Measurements from ENCODE around the gene POLR1F. TPM values are rescaled to one million over a fixed set of nuclear protein-coding genes. Genes with fewer than 3 reads are reported as not detected.
A peak's percentile ranks its signal among the peaks of the same experiment; 100 is the strongest.

POLR1F gene, protein sequence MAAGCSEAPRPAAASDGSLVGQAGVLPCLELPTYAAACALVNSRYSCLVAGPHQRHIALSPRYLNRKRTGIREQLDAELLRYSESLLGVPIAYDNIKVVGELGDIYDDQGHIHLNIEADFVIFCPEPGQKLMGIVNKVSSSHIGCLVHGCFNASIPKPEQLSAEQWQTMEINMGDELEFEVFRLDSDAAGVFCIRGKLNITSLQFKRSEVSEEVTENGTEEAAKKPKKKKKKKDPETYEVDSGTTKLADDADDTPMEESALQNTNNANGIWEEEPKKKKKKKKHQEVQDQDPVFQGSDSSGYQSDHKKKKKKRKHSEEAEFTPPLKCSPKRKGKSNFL
- total RNA-seq (2014; rRNA removed; shearing (Covaris generic); ENCODE audit: low replicate concordance) = 15.7 and 27.0 TPM in 2 replicates

DNA sequence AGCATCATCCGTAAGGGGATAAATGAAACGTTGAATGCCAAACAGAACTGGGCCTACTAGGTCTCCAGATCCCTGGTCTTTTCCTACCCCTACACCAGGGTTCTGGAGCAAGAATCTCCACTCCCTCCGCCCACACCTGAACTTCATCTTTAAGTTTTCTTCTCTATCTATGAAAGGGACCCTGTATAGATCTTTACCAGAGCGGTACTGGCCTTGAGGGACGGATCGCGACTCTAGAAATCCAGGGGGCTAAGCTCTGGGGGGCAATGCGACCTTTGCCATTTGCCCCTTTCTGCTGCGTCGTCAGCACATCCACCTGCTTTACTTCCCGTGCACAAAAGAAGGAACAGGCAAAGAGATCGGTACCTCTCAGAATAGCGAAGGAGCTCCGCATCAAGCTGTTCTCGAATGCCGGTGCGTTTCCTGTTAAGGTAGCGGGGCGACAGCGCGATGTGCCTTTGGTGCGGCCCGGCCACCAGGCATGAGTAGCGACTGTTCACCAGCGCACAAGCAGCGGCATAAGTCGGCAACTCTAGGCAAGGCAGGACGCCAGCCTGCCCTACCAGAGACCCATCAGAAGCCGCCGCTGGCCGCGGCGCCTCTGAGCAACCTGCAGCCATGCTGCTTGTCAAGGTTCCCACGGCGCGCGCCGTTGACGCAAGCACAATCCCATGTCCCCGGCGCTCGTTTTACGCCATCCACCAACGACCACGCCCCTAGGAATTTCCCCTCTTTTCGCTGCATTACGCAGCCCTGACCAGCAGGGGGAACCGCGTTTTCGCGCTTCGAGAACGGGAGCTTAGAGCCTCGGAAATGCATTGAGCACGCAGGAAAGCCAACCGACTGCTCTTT, at the start of gene POLR1F:
Gene POLR1F (minus strand): TSS at position 641 of the 852 bp plus-strand sequence. CDS start 21 bp downstream, at position 620.
- peak; percentile 96 for DNase-seq (ENCODE audit: low read depth)
- in situ Hi-C loops (cut with HindIII; ENCODE audit: low pct_unique_long_range_greater_than_20kb, low sequenced_read_pairs) = loop anchor here (25.0 kb wide), 1 partner anchor 879 kb away; no protein-coding TSS in a partner anchor

GRCh38 chr7:19754521-19755116, 45.8 kb upstream of the POLR1F start:
- in situ Hi-C loops (cut with HindIII; ENCODE audit: low pct_unique_long_range_greater_than_20kb, low sequenced_read_pairs) = no loop called here
- DNase-seq (ENCODE audit: low read depth) = peak; percentile 72

GRCh38 chr7:19752020-19752419, 43.2 kb upstream of the POLR1F start:
- DNase-seq (ENCODE audit: low read depth) = no peak
- in situ Hi-C loops (cut with HindIII; ENCODE audit: low pct_unique_long_range_greater_than_20kb, low sequenced_read_pairs) = no loop called here

DNA sequence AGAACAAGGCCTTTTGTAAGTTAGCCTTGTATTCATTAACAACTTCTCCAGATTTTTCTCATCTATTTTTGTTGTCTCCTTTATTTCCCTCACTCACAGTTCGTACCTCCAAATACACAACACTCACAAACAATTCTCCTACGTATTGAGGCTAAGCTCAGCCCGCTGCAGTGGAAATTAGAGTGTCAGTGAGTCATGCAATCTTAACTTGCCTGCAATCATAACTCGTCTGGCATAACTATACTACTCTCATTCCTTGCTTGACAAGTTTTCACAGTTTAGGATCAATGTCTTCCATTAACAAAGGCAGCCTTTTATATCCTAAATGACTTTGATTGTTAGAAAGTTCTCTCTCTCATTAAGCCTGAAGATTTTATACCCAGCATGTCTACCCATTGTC, 40.8 kb upstream of the POLR1F start:
- in situ Hi-C loops (cut with HindIII; ENCODE audit: low pct_unique_long_range_greater_than_20kb, low sequenced_read_pairs) = no loop called here
- DNase-seq (ENCODE audit: low read depth) = no peak

GRCh38 chr7:19747740-19748339, 39.0 kb upstream of the POLR1F start:
- peak; percentile 33 for DNase-seq (ENCODE audit: low read depth)
- in situ Hi-C loops (cut with HindIII; ENCODE audit: low pct_unique_long_range_greater_than_20kb, low sequenced_read_pairs) = no loop called here

- DNase-seq (ENCODE audit: low read depth) = no peak
Measured at GRCh38 chr7:19744075-19744474, 35.2 kb upstream of the POLR1F start.

GRCh38 chr7:19728716-19729115, 19.9 kb upstream of the POLR1F start:
- DNase-seq (ENCODE audit: low read depth) = no peak
- in situ Hi-C loops (cut with HindIII; ENCODE audit: low pct_unique_long_range_greater_than_20kb, low sequenced_read_pairs) = no loop called here

More at GRCh38 chr7:19744075-19744474, 35.2 kb upstream of the POLR1F start:
- in situ Hi-C loops (cut with HindIII; ENCODE audit: low pct_unique_long_range_greater_than_20kb, low sequenced_read_pairs) = no loop called here

GRCh38 chr7:19725770-19726169, 16.9 kb upstream of the POLR1F start:
- in situ Hi-C loops (cut with HindIII; ENCODE audit: low pct_unique_long_range_greater_than_20kb, low sequenced_read_pairs) = no loop called here

GRCh38 chr7:19715499-19715898, 6.7 kb upstream of the POLR1F start:
- DNase-seq (ENCODE audit: low read depth) = no peak
- in situ Hi-C loops (cut with HindIII; ENCODE audit: low pct_unique_long_range_greater_than_20kb, low sequenced_read_pairs) = loop anchor here (25.0 kb wide), 1 partner anchor 872 kb away; no protein-coding TSS in a partner anchor

More at GRCh38 chr7:19725770-19726169, 16.9 kb upstream of the POLR1F start:
- no peak for DNase-seq (ENCODE audit: low read depth)

GRCh38 chr7:19713676-19714075, 4.8 kb upstream of the POLR1F start:
- in situ Hi-C loops (cut with HindIII; ENCODE audit: low pct_unique_long_range_greater_than_20kb, low sequenced_read_pairs) = loop anchor here (25.0 kb wide), 1 partner anchor 874 kb away; no protein-coding TSS in a partner anchor
- DNase-seq (ENCODE audit: low read depth) = peak; percentile 58

DNA sequence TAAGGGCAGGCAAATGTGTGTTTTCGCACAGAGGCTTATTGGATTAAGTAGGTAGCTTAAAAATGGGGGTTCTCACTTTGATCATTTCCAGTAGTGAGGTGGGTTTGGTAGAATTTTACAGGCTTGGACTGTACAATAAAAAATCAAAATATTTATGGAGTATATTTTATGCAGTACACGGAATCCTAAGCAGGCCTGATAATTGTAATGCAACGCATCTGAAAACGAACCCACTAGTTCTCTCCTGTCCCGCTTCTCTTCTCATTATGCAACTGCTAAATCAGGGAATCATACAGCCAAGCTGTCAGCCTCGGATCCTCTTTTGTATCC, 377 bp upstream of the POLR1F start:
- no peak for DNase-seq (ENCODE audit: low read depth)
- in situ Hi-C loops (cut with HindIII; ENCODE audit: low pct_unique_long_range_greater_than_20kb, low sequenced_read_pairs) = loop anchor here (25.0 kb wide), 1 partner anchor 878 kb away; no protein-coding TSS in a partner anchor

- peak; percentile 36 for DNase-seq (ENCODE audit: low read depth)
- in situ Hi-C loops (cut with HindIII; ENCODE audit: low pct_unique_long_range_greater_than_20kb, low sequenced_read_pairs) = loop anchor here (25.0 kb wide), 1 partner anchor 880 kb away; no protein-coding TSS in a partner anchor
Measured at GRCh38 chr7:19707240-19707639, 1.6 kb downstream of the POLR1F start.

- DNase-seq (ENCODE audit: low read depth) = no peak
- in situ Hi-C loops (cut with HindIII; ENCODE audit: low pct_unique_long_range_greater_than_20kb, low sequenced_read_pairs) = loop anchor here (25.0 kb wide), 1 partner anchor 882 kb away; no protein-coding TSS in a partner anchor
Measured at GRCh38 chr7:19705663-19706062, 3.2 kb downstream of the POLR1F start.

GRCh38 chr7:19701471-19701870, 7.4 kb downstream of the POLR1F start:
- in situ Hi-C loops (cut with HindIII; ENCODE audit: low pct_unique_long_range_greater_than_20kb, low sequenced_read_pairs) = loop anchor here (25.0 kb wide), 1 partner anchor 886 kb away; no protein-coding TSS in a partner anchor
- no peak for DNase-seq (ENCODE audit: low read depth)

DNA sequence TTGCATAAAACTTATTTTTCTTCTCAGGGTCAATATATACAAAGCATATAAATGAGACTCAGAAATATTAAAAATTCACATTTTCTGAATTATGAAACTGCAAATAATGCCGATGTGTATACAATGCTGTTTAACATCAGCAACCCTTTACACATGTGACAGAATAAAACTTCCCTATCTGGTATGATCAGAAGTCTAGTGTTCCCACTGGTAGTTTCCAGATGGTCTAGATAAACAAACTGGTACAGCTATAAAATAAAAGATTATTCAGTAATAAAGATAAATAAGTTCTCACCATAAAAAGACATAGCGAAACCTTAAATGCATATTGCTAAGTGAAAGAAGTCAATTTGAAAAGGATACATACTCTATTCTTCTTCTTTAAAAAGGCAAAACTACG, 7.9 kb downstream of the POLR1F start:
- in situ Hi-C loops (cut with HindIII; ENCODE audit: low pct_unique_long_range_greater_than_20kb, low sequenced_read_pairs) = loop anchor here (25.0 kb wide), 1 partner anchor 886 kb away; no protein-coding TSS in a partner anchor

DNA sequence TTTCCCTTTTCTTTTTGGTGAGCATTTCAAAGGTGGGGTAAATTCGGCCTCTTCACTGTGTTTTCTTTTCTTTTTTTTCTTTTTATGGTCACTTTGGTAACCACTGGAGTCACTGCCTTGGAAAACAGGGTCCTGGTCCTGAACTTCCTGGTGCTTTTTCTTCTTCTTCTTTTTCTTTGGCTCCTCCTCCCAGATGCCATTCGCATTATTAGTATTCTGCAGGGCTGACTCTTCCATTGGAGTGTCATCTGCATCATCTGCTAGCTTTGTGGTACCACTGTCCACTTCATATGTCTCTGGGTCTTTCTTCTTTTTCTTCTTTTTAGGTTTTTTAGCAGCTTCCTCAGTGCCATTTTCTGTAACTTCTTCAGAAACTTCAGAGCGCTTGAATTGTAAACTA, 10.5 kb downstream of the POLR1F start:
- no peak for DNase-seq (ENCODE audit: low read depth)
- in situ Hi-C loops (cut with HindIII; ENCODE audit: low pct_unique_long_range_greater_than_20kb, low sequenced_read_pairs) = no loop called here

More for the DNA sequence above, 7.9 kb downstream of the POLR1F start:
- no peak for DNase-seq (ENCODE audit: low read depth)

DNA sequence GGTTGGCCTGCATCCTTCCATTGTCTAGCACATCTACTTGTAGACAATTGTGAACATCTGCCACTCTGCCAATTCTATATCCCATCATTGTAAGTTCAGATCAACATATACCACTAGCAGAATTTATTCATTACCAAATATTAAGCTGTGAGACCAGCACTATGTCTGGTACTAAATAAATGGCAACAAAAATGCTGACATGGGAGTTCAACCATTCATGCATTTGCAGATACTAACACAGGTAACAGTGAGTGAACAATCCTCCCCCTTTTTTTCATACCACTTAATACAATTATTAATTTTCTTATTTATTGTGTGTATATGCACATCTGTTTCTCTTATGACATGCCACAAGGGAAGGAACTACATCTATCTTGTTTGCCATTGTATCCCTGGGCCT, 11.9 kb downstream of the POLR1F start:
- DNase-seq (ENCODE audit: low read depth) = no peak
- in situ Hi-C loops (cut with HindIII; ENCODE audit: low pct_unique_long_range_greater_than_20kb, low sequenced_read_pairs) = no loop called here

Measured in Caki2 (cell line).